OCI-LY7 (cell line): ENCODE data around the gene TLCD1.

Source experiments
- EZH2phosphoT487 ChIP-seq: fragments of 200-600 bp; sonication (generic); IDR thresholded peaks from 2 replicates; pipeline ENCODE4 v1.6.1; 2018; ENCODE audit warnings: low read depth, borderline replicate concordance, mild to moderate bottlenecking, mixed run types, antibody characterized with exemption, low read length, moderate library complexity, mixed read lengths
- TF ChIP-seq, protein P1 (sequence below): fragments of 200-600 bp; sonication (generic); conservative IDR thresholded peaks from 2 replicates; pipeline ENCODE4 v1.5.1; 2014; ENCODE audit warnings: mild to moderate bottlenecking, antibody characterized with exemption, low read length, moderate library complexity, mixed read lengths

DNA sequence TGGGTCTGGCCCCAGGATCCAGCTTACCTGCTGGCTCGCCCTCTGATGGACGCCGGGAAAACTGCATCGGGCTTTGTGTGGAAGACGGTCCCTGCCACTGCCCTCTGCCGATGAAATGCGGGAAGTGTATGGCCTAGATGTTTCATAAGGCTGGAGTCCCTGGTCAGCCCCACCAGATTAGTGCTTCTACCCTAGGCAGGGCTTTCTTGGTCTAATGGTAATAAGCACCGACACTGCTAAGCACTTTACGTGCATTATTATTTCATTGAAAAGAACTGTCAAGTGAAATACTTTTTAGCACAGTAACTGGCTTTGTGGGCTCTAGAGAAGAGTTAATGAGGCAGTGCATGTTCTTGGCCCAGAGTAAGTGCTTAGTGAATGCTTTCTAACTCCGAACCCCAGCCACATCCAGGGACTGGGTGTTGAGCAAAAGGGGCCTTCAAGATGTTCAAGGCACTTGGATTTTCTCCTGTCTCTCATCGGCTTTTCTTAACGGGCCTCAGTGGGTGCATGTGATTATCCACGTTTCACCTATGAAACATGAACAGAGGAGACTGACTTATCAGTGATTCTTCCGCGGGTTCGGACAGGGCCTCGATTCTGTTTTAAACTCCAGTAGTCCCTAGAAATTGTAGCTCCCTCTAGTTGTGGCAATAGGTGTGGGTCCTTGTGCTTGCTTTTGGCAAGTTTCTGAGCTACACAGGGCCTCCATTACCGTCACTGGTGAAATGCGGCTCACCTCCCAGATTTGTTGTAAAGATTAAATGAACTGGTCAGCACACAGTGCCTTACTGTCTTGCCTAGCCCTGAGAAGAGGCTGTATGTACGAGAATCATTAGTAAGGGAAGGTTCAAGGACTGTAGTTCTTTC lies 24.4 kb upstream of the TLCD1 start:
- TF ChIP-seq, protein P1, sequence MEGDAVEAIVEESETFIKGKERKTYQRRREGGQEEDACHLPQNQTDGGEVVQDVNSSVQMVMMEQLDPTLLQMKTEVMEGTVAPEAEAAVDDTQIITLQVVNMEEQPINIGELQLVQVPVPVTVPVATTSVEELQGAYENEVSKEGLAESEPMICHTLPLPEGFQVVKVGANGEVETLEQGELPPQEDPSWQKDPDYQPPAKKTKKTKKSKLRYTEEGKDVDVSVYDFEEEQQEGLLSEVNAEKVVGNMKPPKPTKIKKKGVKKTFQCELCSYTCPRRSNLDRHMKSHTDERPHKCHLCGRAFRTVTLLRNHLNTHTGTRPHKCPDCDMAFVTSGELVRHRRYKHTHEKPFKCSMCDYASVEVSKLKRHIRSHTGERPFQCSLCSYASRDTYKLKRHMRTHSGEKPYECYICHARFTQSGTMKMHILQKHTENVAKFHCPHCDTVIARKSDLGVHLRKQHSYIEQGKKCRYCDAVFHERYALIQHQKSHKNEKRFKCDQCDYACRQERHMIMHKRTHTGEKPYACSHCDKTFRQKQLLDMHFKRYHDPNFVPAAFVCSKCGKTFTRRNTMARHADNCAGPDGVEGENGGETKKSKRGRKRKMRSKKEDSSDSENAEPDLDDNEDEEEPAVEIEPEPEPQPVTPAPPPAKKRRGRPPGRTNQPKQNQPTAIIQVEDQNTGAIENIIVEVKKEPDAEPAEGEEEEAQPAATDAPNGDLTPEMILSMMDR: peak; percentile 99
- no peak for TF ChIP-seq EZH2phosphoT487
